ENCODE data around the gene CKS1B. TPM values are rescaled to one million over a fixed set of nuclear protein-coding genes. Genes with fewer than 3 reads are reported as not detected.

Gene CKS1B
- total and polyA plus RNA-seq, 2 donors (not counting 1 experiment from before 2014, with no cell fraction given) = 16.8 to 33.0 TPM

GRCh38 chr1:154945160-154945961 lies 29.1 kb upstream of the CKS1B start:
- WGBS (ENCODE audit: insufficient coverage) = 88% methylated on average over 12 of the region's 15 CpGs
- TF ChIP-seq EZH2 (IDR thresholded peaks at IDR 0.05; ENCODE audit: borderline replicate concordance, insufficient read depth, low read depth, low read length, poor library complexity, severe bottlenecking) = no peak
- TF ChIP-seq, protein P1, sequence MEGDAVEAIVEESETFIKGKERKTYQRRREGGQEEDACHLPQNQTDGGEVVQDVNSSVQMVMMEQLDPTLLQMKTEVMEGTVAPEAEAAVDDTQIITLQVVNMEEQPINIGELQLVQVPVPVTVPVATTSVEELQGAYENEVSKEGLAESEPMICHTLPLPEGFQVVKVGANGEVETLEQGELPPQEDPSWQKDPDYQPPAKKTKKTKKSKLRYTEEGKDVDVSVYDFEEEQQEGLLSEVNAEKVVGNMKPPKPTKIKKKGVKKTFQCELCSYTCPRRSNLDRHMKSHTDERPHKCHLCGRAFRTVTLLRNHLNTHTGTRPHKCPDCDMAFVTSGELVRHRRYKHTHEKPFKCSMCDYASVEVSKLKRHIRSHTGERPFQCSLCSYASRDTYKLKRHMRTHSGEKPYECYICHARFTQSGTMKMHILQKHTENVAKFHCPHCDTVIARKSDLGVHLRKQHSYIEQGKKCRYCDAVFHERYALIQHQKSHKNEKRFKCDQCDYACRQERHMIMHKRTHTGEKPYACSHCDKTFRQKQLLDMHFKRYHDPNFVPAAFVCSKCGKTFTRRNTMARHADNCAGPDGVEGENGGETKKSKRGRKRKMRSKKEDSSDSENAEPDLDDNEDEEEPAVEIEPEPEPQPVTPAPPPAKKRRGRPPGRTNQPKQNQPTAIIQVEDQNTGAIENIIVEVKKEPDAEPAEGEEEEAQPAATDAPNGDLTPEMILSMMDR (IDR thresholded peaks at IDR 0.05) = no peak
- peak overlapping the region; percentile 89 for H3K27ac Mint-ChIP-seq
- no peaks in the 10 kb centered on the region for H3K27me3 ChIP-seq (replicated peaks in 1 of 4; ENCODE audit: control extremely low read depth in 1 of 4, control insufficient read depth in 3 of 4, insufficient read depth in 4 of 4, low read length in 3 of 4)
- ATAC-seq (ENCODE audit: low read depth) = no peak
- no peak overlapping the region for H3K9ac ChIP-seq (ENCODE audit: low read length)
- H3K27ac ChIP-seq (ENCODE audit: low read length in 2 of 2) = peak overlapping the region; percentile 58 to 88
- no peak overlapping the region for H3K4me3 Mint-ChIP-seq
- no peak overlapping the region for H2AFZ ChIP-seq (ENCODE audit: insufficient read depth, low read depth, low read length, poor library complexity, severe bottlenecking)
- H3K36me3 ChIP-seq (replicated peaks in 1 of 2; ENCODE audit: control extremely low read depth in 1 of 2, control insufficient read depth in 1 of 2, extremely low read depth in 1 of 2, insufficient read depth in 2 of 2, low read length in 1 of 2) = peaks cover 0 to 49% of the 10 kb centered on the region in 2 experiments
- no peak overlapping the region for H3K4me2 ChIP-seq (replicated peaks; ENCODE audit: low read depth, low read length, poor library complexity, severe bottlenecking)
- intact Hi-C loops (cut with micrococcal nuclease) = no loop called here
- no peaks in the 10 kb centered on the region for H3K9me3 Mint-ChIP-seq (ENCODE audit: insufficient read depth)
- no peak overlapping the region for H3K4me3 ChIP-seq (ENCODE audit: control extremely low read depth in 1 of 5, extremely low read depth in 1 of 5, insufficient read depth in 1 of 5, low read depth in 2 of 5, low read length in 4 of 5)
- H3K9me3 ChIP-seq (ENCODE audit: control extremely low read depth in 1 of 3, control insufficient read depth in 2 of 3, insufficient read depth in 1 of 3, low read length in 2 of 3) = no peaks in the 10 kb centered on the region
- peaks cover 58% of the 10 kb centered on the region for H3K4me1 Mint-ChIP-seq
- peaks cover 28% of the 10 kb centered on the region for H4K20me1 ChIP-seq (ENCODE audit: control insufficient read depth, insufficient read depth, low read length, poor library complexity, severe bottlenecking)
- ChIA-PET POLR2A (interaction anchor here (0.8 kb wide), 1 partner anchor 11 kb away, joined by 3 read pairs; the partner anchor contains the start of gene PBXIP1), CTCF (interaction anchor here (0.5 to 2.3 kb wide), 10 partner anchors 9 to 196 kb away, joined by 3 to 9 read pairs (median 6); partner anchors contain the start of genes ADAM15, EFNA4 and PMVK)
- no peak for DNase-seq
- peaks cover 22% of the 10 kb centered on the region for H3K79me2 ChIP-seq (ENCODE audit: control insufficient read depth, insufficient read depth, low read length)
- no peaks in the 10 kb centered on the region for H3K27me3 Mint-ChIP-seq
- H3K4me1 ChIP-seq (ENCODE audit: control insufficient read depth in 2 of 2, insufficient read depth in 2 of 2, low read length in 2 of 2) = peaks cover 44 to 52% of the 10 kb centered on the region in 2 donors

All from B cell (primary cell).